Effector CD4-positive, alpha-beta T cell (primary cell): Measurements from ENCODE around the gene PRR35. TPM values are rescaled to one million over a fixed set of nuclear protein-coding genes. Genes with fewer than 3 reads are reported as not detected.

Experiments
- DNase-seq: peaks from one replicate; pipeline ENCODE4 v3.0.0-alpha.2; 2020
- total RNA-seq: gene quantifications from one replicate; lab custom pipeline; 2026; lab: John Stamatoyannopoulos, UW

PRR35 gene
- total RNA-seq = not detected

DNA sequence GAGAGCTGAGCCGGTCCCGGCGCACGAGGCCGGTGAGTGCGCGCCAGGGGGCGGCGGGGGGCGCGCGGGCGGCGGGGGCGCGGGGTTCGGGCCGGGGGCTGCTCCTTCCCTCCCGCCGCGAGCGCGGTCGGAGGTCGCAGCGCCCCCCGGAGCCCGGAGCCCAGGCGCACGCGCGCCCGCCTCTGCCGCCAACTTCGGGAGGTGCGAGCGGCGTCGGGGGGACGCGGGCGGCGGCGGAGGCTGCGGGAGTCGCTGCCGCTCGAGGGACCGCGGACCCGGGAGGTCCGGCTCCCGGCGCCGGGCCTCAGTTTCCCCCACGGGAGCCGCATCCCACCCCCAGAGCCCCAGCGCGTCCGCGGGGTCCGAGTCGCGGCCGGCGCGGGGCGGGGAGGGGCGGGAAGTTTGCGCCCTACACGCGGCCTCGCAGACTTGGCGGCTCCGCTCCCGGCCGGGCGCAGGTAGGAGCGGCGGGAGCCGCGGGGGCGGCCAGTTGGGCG lies at the start of gene PRR35:
PRR35 (plus strand) TSS at position 191 of the 497 bp plus-strand sequence. CDS start 2,901 bp downstream, outside the sequence.
- DNase-seq = no peak

DNA sequence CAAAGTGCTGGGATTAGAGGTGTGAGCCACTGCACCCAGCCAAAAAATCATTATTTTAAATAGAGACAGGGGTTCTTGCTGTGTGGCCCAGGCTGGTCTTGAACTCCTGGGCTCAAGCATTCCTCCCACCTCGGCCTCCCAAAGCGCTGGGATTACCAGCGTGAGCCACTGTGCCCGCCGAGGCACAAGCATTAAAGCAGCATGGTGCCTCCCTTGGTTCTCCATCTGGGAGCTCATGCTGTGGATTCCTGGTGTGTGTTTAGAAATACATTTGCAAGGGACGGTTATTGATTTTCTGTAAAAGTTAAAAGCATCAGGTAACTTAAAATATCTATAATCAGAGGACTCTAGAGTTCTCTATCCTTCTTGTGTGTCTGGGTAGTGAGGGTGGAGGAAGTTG lies 47.4 kb upstream of the PRR35 start:
- no peak for DNase-seq

DNA sequence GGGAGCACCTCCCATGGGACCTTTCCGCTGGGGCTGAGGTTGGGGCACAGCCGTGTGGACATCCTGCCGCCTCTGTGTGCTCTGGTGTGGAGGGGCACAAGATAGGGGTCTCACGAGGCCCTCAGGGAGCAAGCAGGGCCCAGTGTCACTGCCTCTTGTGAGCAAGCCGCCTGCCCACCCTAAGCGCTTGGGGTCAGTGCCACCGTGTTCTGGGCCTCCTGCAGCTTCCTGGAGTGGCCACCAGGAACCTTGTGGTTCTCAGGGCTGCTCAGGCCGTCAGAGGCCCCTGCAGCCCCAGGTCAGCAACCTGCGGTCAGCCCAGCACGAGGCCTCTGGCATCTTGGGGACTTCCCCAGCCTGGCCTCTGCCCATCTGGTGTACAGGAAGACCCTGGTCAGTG lies 46.2 kb upstream of the PRR35 start:
- DNase-seq = no peak

DNA sequence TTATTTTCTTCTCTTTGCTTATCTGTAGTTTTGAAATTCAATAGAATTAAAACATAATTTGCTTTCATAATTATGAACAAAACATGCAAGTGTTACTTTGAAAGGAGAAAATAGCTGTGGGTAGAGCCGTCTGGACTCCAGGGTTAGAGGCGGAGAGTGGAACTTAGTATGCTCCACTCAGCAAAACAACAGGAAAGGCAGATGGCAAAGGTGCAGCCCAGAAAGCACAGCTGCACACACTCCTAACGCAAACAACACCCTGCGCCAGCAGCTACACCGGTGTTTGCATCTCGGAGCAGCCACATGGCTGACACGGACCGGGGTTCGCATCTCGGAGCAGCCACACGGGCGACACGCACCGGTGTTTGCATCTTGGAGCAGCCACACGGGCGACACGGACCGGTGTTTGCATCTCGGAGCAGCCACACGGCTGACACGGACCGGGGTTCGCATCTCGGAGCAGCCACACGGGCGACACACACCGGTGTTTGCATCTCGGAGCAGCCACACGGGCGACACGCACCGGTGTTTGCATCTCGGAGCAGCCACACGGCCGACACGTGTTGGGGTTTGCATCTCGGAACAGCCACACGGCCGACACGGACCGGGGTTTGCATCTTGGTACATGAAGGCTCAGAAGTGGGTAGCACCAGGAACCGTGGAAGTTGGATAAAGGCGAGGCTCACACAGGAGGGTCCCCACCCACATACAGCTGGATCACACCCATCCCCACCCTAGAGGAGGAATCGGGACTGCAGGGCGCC lies 44.8 kb upstream of the PRR35 start:
- no peak for DNase-seq

DNA sequence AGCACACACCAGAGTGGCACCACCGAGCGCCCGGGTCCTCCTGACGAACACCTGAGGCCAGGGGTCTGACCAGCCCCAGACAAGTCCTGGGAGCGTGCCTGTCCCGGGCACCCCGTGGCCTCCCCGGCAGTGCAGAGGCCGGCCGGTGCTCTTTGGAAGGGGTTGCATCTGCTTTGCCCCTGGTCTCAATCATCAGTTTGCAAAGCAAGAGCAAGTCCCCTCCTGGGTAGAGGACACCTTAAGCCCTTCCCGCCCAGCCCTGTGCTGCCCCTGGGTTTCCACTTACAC lies 44.3 kb upstream of the PRR35 start:
- DNase-seq = no peak

DNA sequence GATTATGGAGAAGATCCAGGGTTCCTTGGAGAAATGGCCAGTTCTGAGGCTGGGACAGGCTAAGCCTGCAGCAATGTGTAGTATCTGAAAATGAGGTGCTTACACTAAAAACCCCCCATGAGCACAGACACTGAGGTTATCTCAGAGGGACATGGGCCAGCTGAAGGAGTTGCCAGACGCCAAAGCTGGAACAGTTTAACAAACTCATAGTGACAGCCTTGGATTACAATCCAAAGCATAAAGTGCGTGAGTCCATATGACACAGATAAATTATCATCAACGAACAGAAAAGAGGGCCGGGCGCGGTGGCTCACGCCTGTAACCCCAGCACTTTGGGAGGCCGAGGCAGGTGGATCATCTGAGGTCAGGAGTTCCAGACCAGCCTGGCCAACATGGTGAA lies 43.9 kb upstream of the PRR35 start:
- no peak for DNase-seq

DNA sequence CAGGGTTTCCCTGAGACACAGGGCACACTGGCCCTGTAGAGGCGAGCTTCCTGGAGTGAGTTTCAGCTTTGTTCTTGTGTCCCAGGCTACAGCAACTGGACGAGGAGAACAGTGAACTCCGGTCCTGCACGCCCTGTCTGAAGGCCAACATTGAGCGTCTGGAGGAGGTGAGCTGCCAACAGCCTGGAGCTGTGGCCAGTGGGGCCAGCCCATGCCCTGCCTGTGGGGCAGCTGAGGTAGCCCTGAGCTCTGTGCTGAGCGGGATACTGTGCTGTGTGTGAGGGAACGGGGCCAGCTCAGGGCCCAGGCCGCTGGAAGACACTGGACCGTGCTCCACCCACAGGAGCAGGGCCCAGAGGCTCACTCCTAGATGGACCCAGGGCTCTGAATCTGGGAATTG lies 41.3 kb upstream of the PRR35 start:
- DNase-seq = no peak

DNA sequence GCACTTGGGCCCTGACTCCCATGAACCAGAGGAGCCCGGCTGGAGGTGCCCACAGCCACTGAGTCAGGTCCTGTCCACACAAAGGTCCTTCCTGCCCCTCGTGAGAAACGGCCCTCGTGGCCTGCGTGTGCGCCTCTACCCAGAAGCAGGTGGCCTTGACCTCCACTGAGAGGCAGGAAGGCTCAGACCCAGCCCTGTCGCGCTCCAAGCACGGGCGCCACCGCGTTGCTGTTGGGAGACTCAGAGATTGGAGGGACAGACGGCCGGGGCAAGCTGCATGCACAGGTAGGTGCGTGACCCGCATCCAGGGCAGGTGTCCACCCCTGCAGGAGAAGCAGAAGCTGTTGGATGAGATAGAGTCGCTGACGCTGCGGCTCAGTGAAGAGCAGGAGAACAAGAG lies 40.8 kb upstream of the PRR35 start:
- DNase-seq = no peak

DNA sequence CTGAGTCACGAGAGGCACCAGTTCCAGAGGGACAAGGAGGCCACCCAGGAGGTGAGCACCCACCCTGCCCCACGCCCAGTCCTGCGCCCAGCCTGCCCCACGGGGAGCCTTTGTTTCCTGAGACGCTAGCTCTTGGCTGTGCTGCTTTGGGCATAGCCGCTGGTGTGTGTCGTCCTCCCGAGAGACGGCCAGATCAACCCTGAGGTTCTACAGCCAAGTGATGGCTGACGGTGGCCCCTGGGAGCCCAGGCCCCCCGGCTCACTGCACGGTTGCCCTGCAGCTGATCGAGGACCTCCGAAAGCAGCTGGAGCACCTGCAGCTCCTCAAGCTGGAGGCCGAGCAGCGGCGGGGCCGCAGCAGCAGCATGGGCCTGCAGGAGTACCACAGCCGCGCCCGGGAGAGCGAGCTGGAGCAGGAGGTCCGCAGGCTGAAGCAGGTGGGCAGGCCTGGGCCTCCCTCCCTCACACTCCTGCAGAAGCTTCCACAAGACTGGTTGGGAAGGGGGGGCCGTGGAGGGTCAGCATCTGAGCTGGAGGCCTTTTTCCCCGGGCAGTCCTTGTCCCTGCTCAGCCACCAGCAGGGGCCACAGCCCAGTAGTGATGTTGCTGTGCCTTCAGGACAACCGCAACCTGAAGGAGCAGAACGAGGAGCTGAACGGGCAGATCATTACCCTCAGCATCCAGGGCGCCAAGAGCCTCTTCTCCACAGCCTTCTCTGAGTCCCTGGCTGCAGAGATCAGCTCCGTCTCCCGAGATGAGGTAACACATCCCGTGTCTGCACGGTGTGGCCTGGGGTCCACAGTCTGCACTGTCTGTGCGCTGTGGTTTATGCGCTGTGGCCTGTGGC lies 40.1 kb upstream of the PRR35 start:
- DNase-seq = no peak

DNA sequence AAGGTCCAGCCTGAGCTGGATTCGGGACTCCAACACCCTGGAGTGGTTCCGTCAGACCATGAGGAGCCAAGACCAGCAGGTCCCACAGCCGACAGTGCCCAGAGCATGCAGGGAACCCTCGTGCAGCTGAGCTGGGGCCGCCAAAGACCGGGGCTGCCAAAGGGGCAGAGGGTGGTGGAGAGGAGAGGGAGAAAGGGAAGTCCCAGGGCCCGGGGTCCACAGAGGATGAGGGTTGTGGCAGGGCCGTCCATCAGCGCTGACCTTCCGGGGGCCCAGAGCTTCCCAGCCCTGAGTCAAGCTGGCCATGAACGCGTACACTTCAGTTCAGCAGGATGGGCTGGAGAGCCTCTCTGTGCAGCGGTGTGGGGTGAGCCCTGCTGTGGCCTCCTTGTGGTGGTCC lies 39.3 kb upstream of the PRR35 start:
- DNase-seq = no peak

DNA sequence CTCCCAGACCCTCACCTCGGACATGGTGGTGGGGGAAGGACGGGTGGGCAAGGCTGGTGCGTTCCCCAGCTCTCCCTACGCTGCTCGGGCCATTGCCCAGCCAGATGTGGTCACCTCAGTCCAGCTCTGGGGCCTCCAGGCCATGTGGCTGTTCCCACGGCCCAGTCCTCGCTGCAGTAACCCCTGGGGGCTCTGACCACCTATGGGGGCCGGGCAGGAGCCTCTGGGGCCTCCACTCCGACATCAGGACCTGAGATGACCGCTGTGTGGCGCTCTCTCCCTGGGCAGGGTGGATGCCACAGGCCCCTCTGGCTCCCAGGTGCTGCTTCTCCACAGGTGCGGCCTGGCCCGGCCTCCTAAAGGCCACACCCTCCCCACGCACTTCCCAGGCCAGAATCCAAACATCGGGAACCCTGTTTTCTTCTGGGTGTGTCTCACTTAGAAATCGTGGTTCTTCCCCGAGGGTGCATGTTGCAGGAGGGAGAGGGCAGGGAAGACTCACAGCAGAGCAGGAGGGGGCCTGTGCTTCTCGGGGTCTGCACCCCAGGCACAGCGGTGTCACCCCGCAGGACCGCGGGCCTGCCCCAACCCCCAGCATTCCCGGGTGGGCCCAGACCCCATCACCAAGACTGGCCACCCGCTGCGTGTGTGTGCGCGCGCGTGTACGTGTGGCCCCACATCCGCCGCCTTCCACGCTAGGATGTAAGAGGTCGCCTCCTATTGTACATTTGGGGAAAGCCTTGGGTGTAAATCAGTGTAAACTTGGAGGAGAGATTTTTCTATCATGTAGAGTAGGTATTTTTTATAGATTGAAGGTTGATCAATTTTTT lies 38.6 kb upstream of the PRR35 start:
- DNase-seq = no peak

DNA sequence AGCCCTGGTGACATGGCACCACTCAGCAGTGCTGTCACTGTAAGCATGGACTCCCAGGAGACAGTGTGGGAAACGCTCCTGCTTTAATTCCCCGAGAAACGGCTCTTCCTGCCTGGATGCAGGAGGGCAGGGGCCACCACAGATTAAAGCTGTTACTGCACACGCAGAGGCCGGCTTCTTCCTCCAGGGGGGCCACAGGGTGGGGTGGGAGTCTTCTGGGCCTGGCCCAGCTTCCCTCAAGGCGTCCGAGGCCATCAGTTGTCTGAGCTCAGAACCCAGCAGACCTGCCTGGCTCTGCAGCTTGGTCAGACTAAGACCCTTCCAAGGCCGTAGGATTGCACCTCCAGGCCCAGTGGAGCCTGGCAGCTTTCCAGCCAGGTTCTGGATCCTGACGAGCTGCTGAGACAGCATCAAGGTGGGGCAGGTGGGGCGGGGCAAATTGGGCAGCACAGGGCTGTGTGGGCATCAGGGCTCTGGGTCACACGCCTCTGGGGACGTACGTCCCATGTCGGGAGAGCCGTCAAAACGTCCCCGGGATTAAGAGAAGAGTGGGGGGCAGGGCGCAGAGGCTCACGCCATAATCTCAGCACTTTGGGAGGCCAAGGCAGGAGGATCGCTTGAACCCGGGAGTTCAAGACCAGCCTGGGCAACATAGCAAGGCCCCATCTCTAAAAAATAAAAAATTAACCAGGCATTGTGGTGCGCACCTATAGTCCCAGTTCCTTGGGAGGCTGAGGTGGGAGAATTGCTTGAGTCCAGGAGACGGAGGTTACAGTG lies 37.7 kb upstream of the PRR35 start:
- no peak for DNase-seq

DNA sequence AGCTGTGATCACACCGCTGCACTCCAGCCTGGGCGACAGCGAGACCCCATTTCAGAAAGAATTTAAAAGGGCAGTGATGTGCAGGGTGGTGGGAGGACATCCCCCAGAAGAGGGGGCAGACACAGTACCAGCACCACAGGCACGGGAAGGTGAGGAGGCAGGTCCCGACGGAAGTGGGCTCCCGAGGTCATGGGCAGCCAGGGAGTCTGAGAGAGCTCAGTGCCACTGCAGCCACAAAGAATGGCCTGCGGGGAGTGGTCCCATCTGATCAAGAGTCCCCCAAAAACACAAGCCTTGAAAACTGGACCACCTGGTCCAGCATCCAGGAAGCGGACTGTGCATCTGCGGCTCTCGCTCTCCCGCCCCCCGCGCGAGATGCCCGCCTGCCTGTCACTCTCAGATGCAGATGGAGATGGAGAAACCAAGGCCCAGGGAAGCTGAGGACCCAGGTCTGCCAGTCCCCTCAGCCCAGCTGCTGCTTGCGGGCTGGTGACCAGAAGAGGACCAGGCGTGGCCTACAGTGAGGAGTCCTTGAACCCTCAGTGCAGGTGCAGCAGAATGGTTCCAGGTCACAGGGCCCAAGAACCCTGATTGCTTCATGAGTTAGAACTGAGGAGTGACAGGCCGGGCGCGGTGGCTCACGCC lies 37.0 kb upstream of the PRR35 start:
- DNase-seq = no peak

DNA sequence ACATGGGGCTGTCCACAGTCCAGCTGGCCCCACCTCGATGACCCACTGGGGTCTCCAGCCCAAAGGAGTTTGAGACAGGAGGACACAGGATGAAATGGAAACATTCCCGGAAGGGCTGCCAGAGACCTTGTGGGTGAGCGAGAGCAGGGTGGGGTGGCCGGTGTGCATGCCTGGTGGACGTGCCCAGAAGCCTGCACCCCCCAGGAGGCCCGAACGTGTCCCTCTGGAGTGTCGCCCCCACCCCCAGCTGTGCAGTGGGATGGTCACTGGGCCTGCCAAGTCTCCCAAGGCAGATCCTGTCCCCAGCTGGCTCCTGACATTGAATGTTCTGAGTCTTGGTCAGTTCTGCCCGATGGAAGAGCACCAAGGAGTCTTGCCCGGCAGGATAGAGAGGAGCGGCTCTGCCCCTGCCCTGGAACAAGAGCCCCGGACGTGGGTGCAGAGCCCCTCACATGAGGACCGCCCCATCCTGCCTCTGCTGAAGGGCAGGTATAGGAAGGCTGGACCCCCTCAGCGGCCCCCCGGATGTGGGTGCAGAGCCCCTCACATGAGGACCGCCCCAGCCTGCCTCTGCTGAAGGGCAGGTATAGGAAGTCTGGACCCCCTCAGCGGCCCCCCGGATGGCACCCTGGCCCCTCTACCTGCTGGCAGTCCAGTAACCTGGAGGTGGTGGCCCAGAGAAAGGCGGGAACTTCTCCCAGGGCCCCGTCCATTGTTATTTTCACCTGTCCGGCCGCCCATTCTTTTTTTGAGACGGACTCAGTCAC lies 35.7 kb upstream of the PRR35 start:
- DNase-seq = no peak

DNA sequence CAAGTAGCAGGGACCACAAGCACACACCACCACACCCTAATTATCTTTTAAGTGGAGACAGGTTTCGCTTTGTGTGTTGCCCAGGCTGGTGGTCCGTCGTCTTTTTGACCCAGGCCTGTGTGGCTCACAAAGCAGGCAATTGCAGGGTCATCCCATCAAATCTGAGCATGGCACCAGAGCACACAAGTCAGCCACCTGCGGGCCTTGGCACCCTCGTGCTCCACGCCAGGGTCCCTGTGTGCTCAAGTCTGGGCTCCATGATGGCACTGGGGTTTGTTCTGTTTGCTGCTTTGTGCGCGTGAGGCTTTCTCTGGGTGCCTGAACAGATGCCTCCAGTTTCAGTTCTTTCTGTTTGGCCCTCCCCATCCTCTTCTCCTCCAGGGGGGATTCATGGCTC lies 35.1 kb upstream of the PRR35 start:
- no peak for DNase-seq

DNA sequence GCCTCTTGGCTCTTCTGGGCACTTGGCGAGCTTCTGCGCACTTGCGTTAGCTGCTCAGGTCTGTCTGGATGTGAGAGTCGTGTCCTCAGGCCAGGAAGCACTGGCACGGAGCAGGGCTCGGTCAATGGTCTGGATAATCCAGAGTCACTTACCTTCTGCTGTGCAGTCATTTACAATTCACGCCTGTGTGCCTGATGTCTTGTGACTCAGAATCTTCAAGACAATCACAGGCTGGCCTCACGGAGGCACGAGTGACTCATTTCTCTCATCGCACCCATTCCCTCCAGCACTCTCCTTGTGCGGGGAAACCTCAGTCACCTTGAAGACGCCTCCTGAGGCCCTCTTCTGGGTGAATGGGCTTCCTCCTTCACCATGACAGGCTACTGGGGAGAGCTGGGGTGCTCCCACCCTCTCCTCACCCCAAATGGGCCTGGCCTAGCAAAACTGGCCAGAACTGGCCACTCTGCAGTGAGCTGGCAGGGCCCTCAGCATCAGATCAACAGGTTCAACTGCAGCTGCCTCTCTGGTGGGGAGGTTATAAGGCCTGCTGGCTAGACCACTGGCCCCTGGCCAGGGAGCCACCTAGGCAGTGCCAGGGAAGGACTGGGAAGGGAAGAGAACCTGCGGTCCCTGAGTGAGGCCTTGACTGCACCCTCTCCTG lies 34.5 kb upstream of the PRR35 start:
- peak; percentile 17 for DNase-seq

DNA sequence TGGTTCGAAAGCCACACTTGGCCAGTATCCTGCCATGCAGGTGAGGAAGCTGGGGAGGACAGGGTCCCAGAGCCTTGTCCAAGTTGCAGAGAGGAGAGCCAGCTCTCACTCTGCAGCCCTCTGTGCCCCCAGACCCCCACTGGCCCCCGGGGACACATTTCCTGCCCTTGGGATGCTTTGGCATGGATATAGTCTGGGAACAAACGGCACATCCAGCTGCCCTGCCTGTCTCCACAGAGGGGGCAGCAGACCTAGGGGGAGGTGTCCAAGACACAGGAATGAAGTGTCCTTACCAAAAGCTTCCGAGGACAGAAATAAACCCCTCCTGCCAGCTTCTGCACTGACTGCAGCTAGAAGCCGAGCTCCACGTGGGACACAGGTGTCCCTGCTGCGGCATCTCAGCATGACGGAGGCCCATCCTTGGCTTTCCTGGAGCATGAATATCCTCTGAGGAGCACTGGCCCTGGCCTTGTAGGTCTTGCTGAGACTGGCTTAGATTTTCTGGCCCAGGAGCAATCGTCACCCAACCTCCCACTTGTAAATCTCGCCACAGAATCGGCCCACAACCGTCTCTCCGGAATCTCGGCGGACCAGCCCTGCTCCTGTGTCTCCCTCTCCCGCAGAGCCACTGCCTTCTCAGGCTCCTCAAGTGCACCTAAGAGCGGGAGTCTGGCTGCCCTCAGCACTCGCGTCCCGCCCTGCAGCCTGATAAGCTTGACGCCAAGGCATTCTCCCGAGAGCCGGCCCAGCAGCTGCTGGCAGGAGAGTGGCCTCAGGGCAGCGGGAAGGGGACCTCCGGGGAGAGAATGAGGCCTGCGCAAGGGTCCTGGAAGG lies 33.8 kb upstream of the PRR35 start:
- DNase-seq = no peak

DNA sequence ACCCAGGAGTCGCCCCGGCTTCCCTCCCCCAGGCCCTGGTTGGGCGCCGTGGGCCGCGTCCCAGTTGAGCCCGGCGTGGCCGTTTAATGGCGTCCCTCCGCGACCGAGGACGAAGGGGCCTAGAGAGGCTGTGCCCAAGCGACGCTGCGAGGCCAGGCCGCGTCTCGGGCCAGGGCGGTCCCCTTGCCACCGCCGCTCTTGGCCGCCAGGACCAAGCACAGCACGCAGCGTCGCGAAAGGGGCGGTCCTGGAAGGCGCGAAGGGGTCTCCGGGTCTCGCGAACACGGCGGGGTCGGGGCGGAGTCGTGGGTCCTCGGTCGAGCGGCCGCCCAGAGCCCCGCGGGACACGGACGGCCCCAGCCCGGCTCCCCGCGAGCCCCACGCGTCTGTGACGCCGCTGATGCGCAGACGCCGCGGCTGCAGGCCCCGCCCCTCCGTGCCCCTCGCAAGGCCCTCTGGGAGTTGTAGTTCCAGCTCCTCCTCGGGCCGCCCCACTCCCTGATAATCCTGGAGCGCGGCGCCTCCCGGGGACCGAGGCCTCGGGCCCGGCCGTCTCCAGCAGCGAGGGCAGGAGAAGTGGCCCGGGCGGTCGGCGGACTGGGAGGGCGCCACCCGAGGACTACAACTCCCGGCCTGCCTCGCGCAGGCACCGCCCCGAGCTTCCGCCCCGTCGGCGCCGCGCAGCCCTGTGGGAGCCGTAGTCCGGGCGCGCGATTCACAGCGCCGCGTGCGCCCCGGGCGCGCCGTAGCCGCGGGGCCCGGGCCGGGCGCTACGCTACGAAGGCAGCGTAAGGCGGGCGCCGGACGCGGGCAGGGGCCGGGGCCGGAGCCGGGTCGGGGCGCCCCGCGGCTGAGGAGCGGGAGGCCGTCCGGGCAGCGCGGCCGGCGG lies 32.9 kb upstream of the PRR35 start, which contains the start of gene CAPN15:
CAPN15 (plus strand) TSS at position 698 of the 889 bp plus-strand sequence. CDS start 19,127 bp downstream, outside the sequence.
- DNase-seq = peak; percentile 78
